HepG2 (cell line): ENCODE results near the gene TMEM120A. TPM values are rescaled to one million over a fixed set of nuclear protein-coding genes. Genes with fewer than 3 reads are reported as not detected.

Source experiments
- ATAD3A ChIP-seq: sonication (generic); formaldehyde crosslinking; IDR thresholded peaks from 2 replicates; pipeline ENCODE4 v1.4.0; 2020; ENCODE audit warnings: missing genetic modification reagents
- CEBPB ChIP-seq: IDR thresholded peaks from 2 replicates; pipeline ENCODE4 v1.6.1; 2011; ENCODE audit warnings: low read depth, low read length, improper control_type of control experiment, borderline replicate concordance
- CREB1 ChIP-seq, 2 experiments: fragments of 450-650 bp in 1 of 2; IDR thresholded peaks; 2 replicates each; pipeline ENCODE4 v1.6.1; 2016 to 2017; ENCODE audit warnings: control low read depth in 1 of 2, mild to moderate bottlenecking in 1 of 2, missing compliant biosample characterization in 1 of 2, missing genetic modification characterization in 1 of 2
- HNF4G ChIP-seq, 2 experiments: sonication (generic) in 1 of 2; formaldehyde crosslinking in 1 of 2; IDR thresholded peaks; 2 replicates each; pipeline versions ENCODE4 v1.4.0 to v1.6.1; 2011 to 2020; ENCODE audit warnings: borderline replicate concordance in 2 of 2, low read depth in 2 of 2, mild to moderate bottlenecking in 2 of 2, low read length in 1 of 2, missing genetic modification reagents in 1 of 2, moderate library complexity in 1 of 2
- KDM5B ChIP-seq: sonication (generic); formaldehyde crosslinking; IDR thresholded peaks from 2 replicates; pipeline ENCODE4 v1.4.0; 2020; ENCODE audit warnings: missing genetic modification reagents, mild to moderate bottlenecking, borderline replicate concordance
- POGZ ChIP-seq: sonication (generic); formaldehyde crosslinking; IDR thresholded peaks from 2 replicates; pipeline ENCODE4 v1.4.0; 2020; ENCODE audit warnings: mild to moderate bottlenecking, missing genetic modification reagents
- RFX5 ChIP-seq: IDR thresholded peaks from 2 replicates; pipeline ENCODE4 v1.6.1; 2011; ENCODE audit warnings: low read depth, low read length, improper control_type of control experiment
- SOX6 ChIP-seq, 2 experiments: fragments of 450-650 bp in 1 of 2; sonication (generic) in 1 of 2; formaldehyde crosslinking in 1 of 2; IDR thresholded peaks; 2 replicates each; pipeline versions ENCODE4 v1.4.0 to v1.6.1; 2017 to 2020; ENCODE audit warnings: antibody characterized with exemption in 1 of 2, mild to moderate bottlenecking in 1 of 2, missing genetic modification reagents in 1 of 2
- THAP11 ChIP-seq: IDR thresholded peaks from 2 replicates; pipeline ENCODE4 v1.6.1; 2016; ENCODE audit warnings: missing biosample characterization, missing genetic modification reagents
- ZFAT ChIP-seq: sonication (generic); formaldehyde crosslinking; conservative IDR thresholded peaks from 2 replicates; pipeline ENCODE4 v1.8.1; 2023; ENCODE audit warnings: missing genetic modification reagents, inconsistent platforms
- polyA plus RNA-seq, 8 experiments: library from polyadenylated mRNA; depleted of rRNA in 3 of 8; stranded (reverse) in 7 of 8; unstranded in 1 of 8; fragments of >200 nt; fragmentation: Illumina TruSeq in 4 of 8; extraction: Trizol in 4 of 8; gene quantifications; 2 replicates each; pipeline versions ENCODE4 v1.2.1 to v1.2.3, GENCODE V29; 2011 to 2016; ENCODE audit warnings: low read depth in 4 of 8, missing spikeins in 1 of 8, mixed read lengths in 1 of 8; ENCODE audit not compliant: insufficient read depth in 1 of 8
- total RNA-seq, 5 experiments: library from RNA; depleted of rRNA; stranded (reverse); fragments of >200 nt; fragmentation: Illumina TruSeq; extraction: Trizol; gene quantifications; 2 replicates each; pipeline ENCODE4 v1.2.3, GENCODE V29; 2016; ENCODE audit warnings: low read depth in 1 of 5
- TF ChIP-seq, protein P1 (sequence below): sonication (generic); formaldehyde crosslinking; IDR thresholded peaks from 2 replicates; pipeline ENCODE4 v1.4.0; 2020; ENCODE audit warnings: missing genetic modification reagents, borderline replicate concordance
- TF ChIP-seq, protein P2 (sequence below): sonication (generic); formaldehyde crosslinking; IDR thresholded peaks from 2 replicates; pipeline ENCODE4 v1.4.0; 2020; ENCODE audit warnings: low read depth, missing genetic modification reagents
- TF ChIP-seq, protein P3 (sequence below), 2 experiments: fragments of 450-650 bp in 1 of 2; sonication (generic) in 1 of 2; formaldehyde crosslinking; IDR thresholded peaks; 2 replicates each; pipeline versions ENCODE4 v1.5.0 to v1.8.0; 2020 to 2022; ENCODE audit warnings: mild to moderate bottlenecking in 1 of 2, missing genetic modification reagents in 1 of 2
- TF ChIP-seq, protein P4 (sequence below): sonication (generic); formaldehyde crosslinking; IDR thresholded peaks from 2 replicates; pipeline ENCODE4 v1.4.0; 2020; ENCODE audit warnings: missing genetic modification reagents, borderline replicate concordance

TMEM120A gene
- total and polyA plus RNA-seq, 2 of the 13 experiments (the other 11 are each of a cell fraction or from before 2014, with no cell fraction given), result 40.3 to 102 TPM

DNA sequence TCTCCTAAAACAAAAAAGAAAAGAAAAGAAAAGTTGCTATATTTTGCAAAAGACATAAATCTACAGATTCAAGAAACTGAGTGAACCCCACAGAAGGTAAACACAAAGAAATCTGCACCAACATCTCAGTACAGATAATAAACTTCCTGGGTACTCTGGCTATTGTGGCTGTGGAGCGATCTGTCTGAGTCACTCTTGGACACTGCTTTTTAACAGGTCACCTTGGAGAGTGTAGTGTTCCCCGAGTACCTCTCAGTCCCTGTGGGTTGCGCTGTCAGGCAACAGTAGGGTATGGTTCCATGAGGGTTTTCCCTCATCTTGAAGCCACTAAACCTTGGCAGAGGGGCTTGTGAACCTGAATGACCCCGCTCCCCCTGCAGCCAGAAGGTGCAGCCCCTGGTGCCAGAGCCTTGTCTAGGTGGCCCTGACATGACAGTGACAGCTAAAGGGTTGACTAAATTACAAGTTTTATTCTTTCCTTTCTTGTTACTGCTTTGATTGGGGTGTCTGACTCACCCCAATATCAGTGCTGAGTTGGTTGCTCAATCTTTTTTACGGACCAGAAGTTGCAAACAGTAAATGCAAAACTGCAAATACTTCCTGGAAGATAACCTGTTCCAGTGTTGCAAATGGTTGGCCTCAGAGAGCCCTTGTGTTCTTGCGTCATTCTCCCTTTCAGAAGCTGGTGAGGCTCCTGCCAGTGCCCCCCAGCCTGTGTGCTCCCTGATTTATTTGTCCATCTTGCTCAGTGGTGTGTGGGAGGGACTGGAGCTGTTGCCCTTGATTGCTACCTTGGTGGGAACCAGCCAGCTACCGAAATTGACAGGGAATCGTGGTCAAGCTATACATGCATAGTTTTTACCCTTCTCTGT is 48.9 kb downstream of the TMEM120A start (continued):
- TF ChIP-seq, protein P1, sequence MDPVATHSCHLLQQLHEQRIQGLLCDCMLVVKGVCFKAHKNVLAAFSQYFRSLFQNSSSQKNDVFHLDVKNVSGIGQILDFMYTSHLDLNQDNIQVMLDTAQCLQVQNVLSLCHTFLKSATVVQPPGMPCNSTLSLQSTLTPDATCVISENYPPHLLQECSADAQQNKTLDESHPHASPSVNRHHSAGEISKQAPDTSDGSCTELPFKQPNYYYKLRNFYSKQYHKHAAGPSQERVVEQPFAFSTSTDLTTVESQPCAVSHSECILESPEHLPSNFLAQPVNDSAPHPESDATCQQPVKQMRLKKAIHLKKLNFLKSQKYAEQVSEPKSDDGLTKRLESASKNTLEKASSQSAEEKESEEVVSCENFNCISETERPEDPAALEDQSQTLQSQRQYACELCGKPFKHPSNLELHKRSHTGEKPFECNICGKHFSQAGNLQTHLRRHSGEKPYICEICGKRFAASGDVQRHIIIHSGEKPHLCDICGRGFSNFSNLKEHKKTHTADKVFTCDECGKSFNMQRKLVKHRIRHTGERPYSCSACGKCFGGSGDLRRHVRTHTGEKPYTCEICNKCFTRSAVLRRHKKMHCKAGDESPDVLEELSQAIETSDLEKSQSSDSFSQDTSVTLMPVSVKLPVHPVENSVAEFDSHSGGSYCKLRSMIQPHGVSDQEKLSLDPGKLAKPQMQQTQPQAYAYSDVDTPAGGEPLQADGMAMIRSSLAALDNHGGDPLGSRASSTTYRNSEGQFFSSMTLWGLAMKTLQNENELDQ (CRISPR knock-in tag), result no peak
- TF ChIP-seq, protein P2, sequence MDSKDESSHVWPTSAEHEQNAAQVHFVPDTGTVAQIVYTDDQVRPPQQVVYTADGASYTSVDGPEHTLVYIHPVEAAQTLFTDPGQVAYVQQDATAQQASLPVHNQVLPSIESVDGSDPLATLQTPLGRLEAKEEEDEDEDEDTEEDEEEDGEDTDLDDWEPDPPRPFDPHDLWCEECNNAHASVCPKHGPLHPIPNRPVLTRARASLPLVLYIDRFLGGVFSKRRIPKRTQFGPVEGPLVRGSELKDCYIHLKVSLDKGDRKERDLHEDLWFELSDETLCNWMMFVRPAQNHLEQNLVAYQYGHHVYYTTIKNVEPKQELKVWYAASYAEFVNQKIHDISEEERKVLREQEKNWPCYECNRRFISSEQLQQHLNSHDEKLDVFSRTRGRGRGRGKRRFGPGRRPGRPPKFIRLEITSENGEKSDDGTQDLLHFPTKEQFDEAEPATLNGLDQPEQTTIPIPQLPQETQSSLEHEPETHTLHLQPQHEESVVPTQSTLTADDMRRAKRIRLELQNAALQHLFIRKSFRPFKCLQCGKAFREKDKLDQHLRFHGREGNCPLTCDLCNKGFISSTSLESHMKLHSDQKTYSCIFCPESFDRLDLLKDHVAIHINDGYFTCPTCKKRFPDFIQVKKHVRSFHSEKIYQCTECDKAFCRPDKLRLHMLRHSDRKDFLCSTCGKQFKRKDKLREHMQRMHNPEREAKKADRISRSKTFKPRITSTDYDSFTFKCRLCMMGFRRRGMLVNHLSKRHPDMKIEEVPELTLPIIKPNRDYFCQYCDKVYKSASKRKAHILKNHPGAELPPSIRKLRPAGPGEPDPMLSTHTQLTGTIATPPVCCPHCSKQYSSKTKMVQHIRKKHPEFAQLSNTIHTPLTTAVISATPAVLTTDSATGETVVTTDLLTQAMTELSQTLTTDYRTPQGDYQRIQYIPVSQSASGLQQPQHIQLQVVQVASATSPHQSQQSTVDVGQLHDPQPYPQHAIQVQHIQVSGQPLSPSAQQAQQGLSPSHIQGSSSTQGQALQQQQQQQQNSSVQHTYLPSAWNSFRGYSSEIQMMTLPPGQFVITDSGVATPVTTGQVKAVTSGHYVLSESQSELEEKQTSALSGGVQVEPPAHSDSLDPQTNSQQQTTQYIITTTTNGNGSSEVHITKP (CRISPR knock-in tag), result 0 out of 2 replicates have a peak, but pooled peaks have one; percentile 27
- TF ChIP-seq THAP11 (CRISPR knock-in tag) (peak; percentile 69), RFX5 (peak; percentile 21; the same call in 1 of the 2 replicates), ZFAT (CRISPR knock-in tag) (no peak), CREB1 (IDR thresholded peaks at IDR 0.05) (no peak), CREB1 (CRISPR knock-in tag; IDR thresholded peaks at IDR 0.05) (peak; percentile 63), CEBPB (peak; percentile 93), ATAD3A (CRISPR knock-in tag) (no peak), HNF4G (IDR thresholded peaks at IDR 0.05; ENCODE audit: borderline replicate concordance, low read depth, low read length) (no peak), HNF4G (CRISPR knock-in tag; IDR thresholded peaks at IDR 0.05; ENCODE audit: borderline replicate concordance, low read depth) (no peak), POGZ (peak; percentile 35; the same call in 1 of the 2 replicates), KDM5B (CRISPR knock-in tag) (peak; percentile 16; the same call in 1 of the 2 replicates), SOX6 (IDR thresholded peaks at IDR 0.05) (no peak), SOX6 (CRISPR knock-in tag; IDR thresholded peaks at IDR 0.05) (peak; percentile 81)
- TF ChIP-seq, protein P3, sequence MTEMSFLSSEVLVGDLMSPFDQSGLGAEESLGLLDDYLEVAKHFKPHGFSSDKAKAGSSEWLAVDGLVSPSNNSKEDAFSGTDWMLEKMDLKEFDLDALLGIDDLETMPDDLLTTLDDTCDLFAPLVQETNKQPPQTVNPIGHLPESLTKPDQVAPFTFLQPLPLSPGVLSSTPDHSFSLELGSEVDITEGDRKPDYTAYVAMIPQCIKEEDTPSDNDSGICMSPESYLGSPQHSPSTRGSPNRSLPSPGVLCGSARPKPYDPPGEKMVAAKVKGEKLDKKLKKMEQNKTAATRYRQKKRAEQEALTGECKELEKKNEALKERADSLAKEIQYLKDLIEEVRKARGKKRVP (CRISPR knock-in tag; IDR thresholded peaks at IDR 0.05), result peak in 1 of 2 experiments; percentile 94; a peak in 2 of 4 replicates
- TF ChIP-seq, protein P4, sequence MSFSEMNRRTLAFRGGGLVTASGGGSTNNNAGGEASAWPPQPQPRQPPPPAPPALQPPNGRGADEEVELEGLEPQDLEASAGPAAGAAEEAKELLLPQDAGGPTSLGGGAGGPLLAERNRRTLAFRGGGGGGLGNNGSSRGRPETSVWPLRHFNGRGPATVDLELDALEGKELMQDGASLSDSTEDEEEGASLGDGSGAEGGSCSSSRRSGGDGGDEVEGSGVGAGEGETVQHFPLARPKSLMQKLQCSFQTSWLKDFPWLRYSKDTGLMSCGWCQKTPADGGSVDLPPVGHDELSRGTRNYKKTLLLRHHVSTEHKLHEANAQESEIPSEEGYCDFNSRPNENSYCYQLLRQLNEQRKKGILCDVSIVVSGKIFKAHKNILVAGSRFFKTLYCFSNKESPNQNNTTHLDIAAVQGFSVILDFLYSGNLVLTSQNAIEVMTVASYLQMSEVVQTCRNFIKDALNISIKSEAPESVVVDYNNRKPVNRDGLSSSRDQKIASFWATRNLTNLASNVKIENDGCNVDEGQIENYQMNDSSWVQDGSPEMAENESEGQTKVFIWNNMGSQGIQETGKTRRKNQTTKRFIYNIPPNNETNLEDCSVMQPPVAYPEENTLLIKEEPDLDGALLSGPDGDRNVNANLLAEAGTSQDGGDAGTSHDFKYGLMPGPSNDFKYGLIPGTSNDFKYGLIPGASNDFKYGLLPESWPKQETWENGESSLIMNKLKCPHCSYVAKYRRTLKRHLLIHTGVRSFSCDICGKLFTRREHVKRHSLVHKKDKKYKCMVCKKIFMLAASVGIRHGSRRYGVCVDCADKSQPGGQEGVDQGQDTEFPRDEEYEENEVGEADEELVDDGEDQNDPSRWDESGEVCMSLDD (CRISPR knock-in tag), result peak; percentile 99
